Psoas muscle (tissue), 8 donors: ENCODE results near the gene ADGRD2. TPM values are rescaled to one million over a fixed set of nuclear protein-coding genes. Genes with fewer than 3 reads are reported as not detected.

Experiments used
- ATAC-seq, 4 donors: fragments of 200-7000 bp; cut with Tn5 transposase; one replicate each; pipeline ENCODE4 v1.9.1; 2020; ENCODE audit warnings: moderate library complexity in 3 of 4, mild to moderate bottlenecking in 2 of 4
- DNase-seq, 2 donors: peaks; one replicate each; pipeline ENCODE4 v3.0.0-alpha.2; 2020
- H3K27ac ChIP-seq: fragments of 200-600 bp; one replicate; pipeline ENCODE4 v1.8.0; 2022
- H3K27me3 ChIP-seq, 3 donors: fragments of 200-600 bp in 1 of 3; one replicate each; pipeline versions ENCODE4 v1.6.1 to v1.8.0; 2013 to 2022; ENCODE audit warnings: low read length in 2 of 3, mild to moderate bottlenecking in 2 of 3, moderate library complexity in 1 of 3; ENCODE audit not compliant: insufficient read depth in 3 of 3
- H3K36me3 ChIP-seq, 2 donors: fragments of 200-600 bp in 1 of 2; one replicate each; pipeline versions ENCODE4 v1.6.1 to v1.8.0; 2013 to 2022; ENCODE audit warnings: low read depth in 1 of 2, mild to moderate bottlenecking in 1 of 2, moderate library complexity in 1 of 2; ENCODE audit not compliant: insufficient read depth in 1 of 2
- H3K4me1 ChIP-seq: fragments of 200-600 bp; one replicate; pipeline ENCODE4 v1.8.0; 2022
- H3K4me3 ChIP-seq: fragments of 200-600 bp; one replicate; pipeline ENCODE4 v1.8.0; 2022; ENCODE audit warnings: mild to moderate bottlenecking
- H3K9me3 ChIP-seq: fragments of 200-600 bp; one replicate; pipeline ENCODE4 v1.8.0; 2022
- CTCF ChIP-seq: fragments of 200-600 bp; IDR thresholded peaks from one replicate; pipeline ENCODE4 v1.8.0; 2022; ENCODE audit warnings: antibody characterized with exemption
- WGBS, 3 donors: extraction: QIAGEN DNeasy Blood & Tissue Kit; methylation state at CpG; one replicate each; pipeline versions ENCODE4 v1.1.6 to v1.1.7; 2013; 5-methylcytosine and 5-hydroxymethylcytosine counted together
- intact Hi-C, 2 donors: fragments of 100-400 bp; cut with DNase I; formaldehyde crosslinking; loops; one replicate each; pipeline versions ENCODE4 v1.11.0 to v1.14.2; 2022
- polyA plus RNA-seq, 3 donors: library from polyadenylated mRNA; stranded (reverse); fragments of 200-250 nt; gene quantifications; one replicate each; pipeline ENCODE4 v1.2.3, GENCODE V29; 2013
- total RNA-seq, 4 donors: library from RNA; stranded (reverse); fragmentation: NEBNext Ultra II Directional in 2 of 4; extraction: Animal tissue kit (Norgen Biotek cat#: 25700) in 2 of 4; gene quantifications; one replicate each; pipeline versions ENCODE4 v1.2.1 to v1.2.4, GENCODE V29; 2021 to 2023
- donor health status: healthy with polysubstance abuse.
- donor health status: DM: no; HTN: no; CAD: no; lungs with moderate emphysema.
- donor health status: Bipolar disorder and iron deficiency.
- donor health status: healthy.
- donor health status: DM: yes; HTN: yes; CAD: no.
- donor health status: DM: no; HTN: no; CAD: no.
- donor health status: DM: no; HTN: no; CAD: no.
- donor health status: DM: yes; HTN: yes; CAD: no.

Gene ADGRD2
- total and polyA plus RNA-seq, 7 donors: not detected

GRCh38 chr9:124514125-124514524, 63.9 kb downstream of the ADGRD2 start:
- H3K4me3 ChIP-seq: no peak overlapping the region
- no peak for TF ChIP-seq CTCF
- H3K9me3 ChIP-seq: no peaks in the 10 kb centered on the region
- peaks cover 0 to 27% (median 0%) of the 10 kb centered on the region in 3 donors for H3K27me3 ChIP-seq
- H3K4me1 ChIP-seq: no peaks in the 10 kb centered on the region
- DNase-seq (no peak), ATAC-seq (no peak)
- H3K27ac ChIP-seq: no peak overlapping the region
- no peaks in the 10 kb centered on the region for H3K36me3 ChIP-seq
- intact Hi-C loops: no loop called here
- WGBS, 3 donors: 61 to 83% (median 73%) methylated on average over 4 of the region's 4 CpGs

- H3K9me3 ChIP-seq: no peaks in the 10 kb centered on the region
- DNase-seq: no peak
- no peak overlapping the region for H3K27ac ChIP-seq
- H3K4me3 ChIP-seq: no peak overlapping the region
- H3K4me1 ChIP-seq: no peaks in the 10 kb centered on the region
- H3K27me3 ChIP-seq: peaks cover 0 to 27% (median 0%) of the 10 kb centered on the region in 3 donors
- no peak for ATAC-seq
- TF ChIP-seq CTCF: no peak
- intact Hi-C loops: no loop called here
- no peaks in the 10 kb centered on the region for H3K36me3 ChIP-seq
- WGBS, 3 donors: 74 to 87% (median 85%) methylated on average over 5 of the region's 5 CpGs
Observed at GRCh38 chr9:124514874-124515273, 64.6 kb downstream of the ADGRD2 start.

- intact Hi-C loops: no loop called here
- no peaks in the 10 kb centered on the region for H3K9me3 ChIP-seq
- H3K27ac ChIP-seq: no peak overlapping the region
- no peak for DNase-seq
- peaks cover 0 to 8% (median 0%) of the 10 kb centered on the region in 3 donors for H3K27me3 ChIP-seq
- 71 to 87% (median 78%) methylated on average over 5 of the region's 5 CpGs for WGBS, 3 donors
- H3K4me3 ChIP-seq: no peak overlapping the region
- no peak for ATAC-seq
- no peaks in the 10 kb centered on the region for H3K4me1 ChIP-seq
- no peaks in the 10 kb centered on the region for H3K36me3 ChIP-seq
- no peak for TF ChIP-seq CTCF
Observed at GRCh38 chr9:124517600-124517999, 67.3 kb downstream of the ADGRD2 start.

- no peak overlapping the region for H3K27ac ChIP-seq
- H3K36me3 ChIP-seq: no peaks in the 10 kb centered on the region
- DNase-seq: no peak
- peaks cover 0 to 3% (median 0%) of the 10 kb centered on the region in 3 donors for H3K27me3 ChIP-seq
- TF ChIP-seq CTCF: no peak
- intact Hi-C loops: no loop called here
- no peaks in the 10 kb centered on the region for H3K9me3 ChIP-seq
- no peak overlapping the region for H3K4me3 ChIP-seq
- 94 to 96% (median 94%) methylated on average over 7 of the region's 7 CpGs for WGBS, 3 donors
- no peak for ATAC-seq
- H3K4me1 ChIP-seq: no peaks in the 10 kb centered on the region
Observed at GRCh38 chr9:124518116-124518515, 67.9 kb downstream of the ADGRD2 start.

- Histone ChIP-seq H3K27me3 (no peaks in the 10 kb centered on the region), H3K4me3 (no peak overlapping the region), H3K36me3 (no peaks in the 10 kb centered on the region), H3K27ac (no peak overlapping the region), H3K9me3 (no peaks in the 10 kb centered on the region), H3K4me1 (no peaks in the 10 kb centered on the region)
- 71 to 76% (median 75%) methylated on average over 7 of the region's 7 CpGs for WGBS, 3 donors
- TF ChIP-seq CTCF: no peak
- intact Hi-C loops: no loop called here
- DNase-seq (no peak), ATAC-seq (no peak)
Observed at GRCh38 chr9:124520206-124520596, 70.0 kb downstream of the ADGRD2 start.
